Endothelial cell of umbilical vein (primary cell): ENCODE data around the gene KLHL10. TPM values are rescaled to one million over a fixed set of nuclear protein-coding genes. Genes with fewer than 3 reads are reported as not detected.

ENCODE experiments used
- BruUV-seq: library from RNA; stranded (reverse); fragments of 400-500 nt; replicated peaks from 2 replicates; lab custom pipeline; 2021; lab: Mats Ljungman, UMichigan
- CTCF ChIA-PET: fragments of 300-600, 350-600 bp; sonication (Branson Sonifier 250); formaldehyde crosslinking; loops from one replicate; lab custom pipeline; 2021; ENCODE audit warnings: antibody characterized with exemption, inconsistent platforms; lab: Charles Lee
- POLR2A ChIA-PET: fragments of 300-600, 350-600 bp; sonication (Branson Sonifier 250); formaldehyde crosslinking; loops from one replicate; lab custom pipeline; 2021; ENCODE audit warnings: antibody characterized with exemption, inconsistent platforms; lab: Charles Lee
- DNase-seq: peaks from one replicate; pipeline ENCODE4 v3.0.0-alpha.2; 2011; ENCODE audit warnings: low read depth, low spot score
- FAIRE-seq: peaks from 2 replicates; lab custom pipeline; 2011; peaks lifted over from hg19 to GRCh38; lab: Jason Lieb, UNC
- H2AFZ ChIP-seq: 2 replicates; pipeline ENCODE4 v1.6.0; 2012; ENCODE audit warnings: low read depth, low read length, control low read depth, inconsistent platforms
- H3K27ac ChIP-seq: 2 replicates; pipeline ENCODE4 v1.5.1; 2011; ENCODE audit warnings: low read depth, mild to moderate bottlenecking, control low read depth, low read length, moderate library complexity; ENCODE audit not compliant: insufficient read depth
- H3K27me3 ChIP-seq, 2 experiments: 2 replicates each; pipeline versions ENCODE4 v1.6.0 to v1.6.1; 2011; ENCODE audit warnings: low read length in 2 of 2, mixed read lengths in 1 of 2; ENCODE audit not compliant: control insufficient read depth in 2 of 2, insufficient read depth in 2 of 2
- H3K36me3 ChIP-seq, 2 experiments: 2 replicates in 1 of 2; 3 replicates in 1 of 2; pipeline ENCODE4 v1.5.1; 2011; ENCODE audit warnings: low read length in 2 of 2, mild to moderate bottlenecking in 1 of 2, moderate library complexity in 1 of 2; ENCODE audit not compliant: control insufficient read depth in 2 of 2, insufficient read depth in 2 of 2; ENCODE audit errors: extremely low read depth in 1 of 2
- H3K4me1 ChIP-seq: 3 replicates; pipeline ENCODE4 v1.5.1; 2011; ENCODE audit warnings: mild to moderate bottlenecking, low read length; ENCODE audit not compliant: control insufficient read depth, insufficient read depth; ENCODE audit errors: extremely low read depth
- H3K4me2 ChIP-seq: 2 replicates; pipeline ENCODE4 v1.6.1; 2011; ENCODE audit warnings: low read length, control low read depth, mixed read lengths; ENCODE audit not compliant: insufficient read depth
- H3K4me3 ChIP-seq, 3 experiments: fragments of 200-600 bp in 1 of 3; sonication (generic), shearing (Covaris generic) in 1 of 3; replicated peaks in 1 of 3; 2 replicates each; pipeline ENCODE4 v1.5.1; 2011 to 2016; ENCODE audit warnings: control low read depth in 3 of 3, low read length in 3 of 3, mild to moderate bottlenecking in 2 of 3, inconsistent platforms in 1 of 3, low read depth in 1 of 3, moderate library complexity in 1 of 3; ENCODE audit not compliant: insufficient read depth in 1 of 3
- H3K79me2 ChIP-seq: 2 replicates; pipeline ENCODE4 v1.6.0; 2012; ENCODE audit warnings: low read length, inconsistent platforms; ENCODE audit not compliant: control insufficient read depth, insufficient read depth
- H3K9ac ChIP-seq: replicated peaks from 2 replicates; pipeline ENCODE3; 2011; ENCODE audit warnings: low read length, control low read depth; ENCODE audit not compliant: insufficient read depth; ENCODE audit errors: extremely low read depth
- H3K9me1 ChIP-seq: replicated peaks from 3 replicates; pipeline ENCODE4 v1.6.0; 2011; ENCODE audit warnings: mild to moderate bottlenecking, low read length; ENCODE audit not compliant: control insufficient read depth, insufficient read depth; ENCODE audit errors: extremely low read depth
- H3K9me3 ChIP-seq: replicated peaks from 2 replicates; pipeline ENCODE4 v1.5.1; 2012; ENCODE audit warnings: low read length, inconsistent platforms; ENCODE audit not compliant: control insufficient read depth, insufficient read depth
- H4K20me1 ChIP-seq: replicated peaks from 2 replicates; pipeline ENCODE3; 2011; ENCODE audit warnings: mild to moderate bottlenecking, low read length; ENCODE audit not compliant: control insufficient read depth, insufficient read depth; ENCODE audit errors: extremely low read depth
- CTCF ChIP-seq, 2 donors: IDR thresholded peaks; 1 replicate in 1 of 2; 2 replicates in 1 of 2; pipeline ENCODE4 v1.5.1; 2011; ENCODE audit warnings: low read length in 2 of 2, mild to moderate bottlenecking in 2 of 2, moderate library complexity in 2 of 2, control low read depth in 1 of 2, inconsistent platforms in 1 of 2, low read depth in 1 of 2; ENCODE audit not compliant: insufficient read depth in 1 of 2; ENCODE audit errors: extremely low read depth in 1 of 2
- FOS ChIP-seq: IDR thresholded peaks from 2 replicates; pipeline ENCODE4 v1.6.1; 2011; ENCODE audit warnings: mild to moderate bottlenecking, low read length, moderate library complexity, borderline replicate concordance; ENCODE audit not compliant: insufficient read depth
- JUN ChIP-seq: IDR thresholded peaks from 2 replicates; pipeline ENCODE4 v1.6.1; 2011; ENCODE audit warnings: borderline replicate concordance, low read depth; ENCODE audit not compliant: insufficient read length, insufficient read depth
- MAX ChIP-seq: IDR thresholded peaks from 2 replicates; pipeline ENCODE4 v1.6.1; 2011; ENCODE audit not compliant: insufficient read depth, insufficient read length
- MYC ChIP-seq: IDR thresholded peaks from one replicate; pipeline ENCODE4 v1.6.1; 2011; ENCODE audit warnings: mild to moderate bottlenecking, low read depth, low read length
- POLR2A ChIP-seq: IDR thresholded peaks from 2 replicates; pipeline ENCODE4 v1.6.1; 2012; ENCODE audit warnings: low read depth, mild to moderate bottlenecking, control low read depth, low read length
- dilution Hi-C: fragments of 300-500 bp; cut with MboI; formaldehyde crosslinking; loops from one replicate; pipeline ENCODE4 v1.15.0; 2019; ENCODE audit warnings: low sequenced_read_pairs; ENCODE audit not compliant: extremely low pct_ligation_motif_present
- intact Hi-C: fragments of 100-400 bp; cut with micrococcal nuclease; formaldehyde crosslinking; loops from one replicate; pipeline ENCODE4 v1.10.0; 2022
- polyA plus RNA-seq, 4 experiments: library from polyadenylated mRNA; depleted of rRNA in 3 of 4; stranded (reverse) in 3 of 4; unstranded in 1 of 4; fragments of >200 nt; gene quantifications; 2 replicates each; pipeline versions ENCODE4 v1.2.1 to v1.2.3, GENCODE V29; 2011 to 2012; ENCODE audit warnings: missing spikeins in 1 of 4
- total RNA-seq: library from RNA; stranded (reverse); gene quantifications from 2 replicates; pipeline ENCODE4 v1.2.3, GENCODE V29; 2021

Gene KLHL10
- total and polyA plus RNA-seq, 2 donors (not counting 3 experiments of a cell fraction or from before 2014, with no cell fraction given): 0.10 TPM; not detected in 1

- intact Hi-C loops (no loop called here), dilution Hi-C loops (no loop called here)
- Histone ChIP-seq H3K4me2 (no peak overlapping the region), H3K27ac (no peak overlapping the region), H3K79me2 (no peaks in the 10 kb centered on the region), H3K36me3 (peaks cover 6 to 26% of the 10 kb centered on the region in 2 experiments), H3K27me3 (no peaks in the 10 kb centered on the region), H3K9me3 (no peaks in the 10 kb centered on the region), H3K9ac (no peak overlapping the region), H3K9me1 (no peaks in the 10 kb centered on the region), H2AFZ (no peak overlapping the region), H3K4me1 (no peaks in the 10 kb centered on the region), H3K4me3 (no peak overlapping the region), H4K20me1 (no peaks in the 10 kb centered on the region)
- BruUV-seq: no TSS peak
- ChIA-PET CTCF (interaction anchor here (1.1 to 1.4 kb wide), 3 partner anchors 12 to 86 kb away, joined by 3 to 4 read pairs (median 3); partner anchors contain the start of genes KLHL11 and P3H4), POLR2A (interaction anchor here (0.6 kb wide), 1 partner anchor 13 kb away, joined by 7 read pairs; no protein-coding TSS in a partner anchor)
- TF ChIP-seq JUN (no peak), POLR2A (no peak), MAX (no peak), CTCF (IDR thresholded peaks at IDR 0.05; ENCODE audit: extremely low read depth in 1 of 2, insufficient read depth in 1 of 2, low read depth in 1 of 2, low read length in 2 of 2) (no peak), MYC (no peak), FOS (no peak)
- no peak for FAIRE-seq
- DNase-seq: no peak
Observed at GRCh38 chr17:41823580-41823979, 14.0 kb upstream of the KLHL10 start.
